Stimulated activated CD8-positive, alpha-beta memory T cell treated with anti-CD3 and anti-CD28 coated beads, Interleukin-15, amount 100 ng/mL, for 48 hours (primary cell): ENCODE results near the gene ZNF831.
A peak's percentile ranks its signal among the peaks of the same experiment; 100 is the strongest.

Source experiments
- DNase-seq, 2 donors: peaks; one replicate each; pipeline ENCODE4 v3.0.0-alpha.2; 2020; ENCODE audit warnings: low read depth in 2 of 2

ZNF831 gene

GRCh38 chr20:59179988-59180387 lies 16.4 kb downstream of the ZNF831 start:
- DNase-seq = no peak

DNA sequence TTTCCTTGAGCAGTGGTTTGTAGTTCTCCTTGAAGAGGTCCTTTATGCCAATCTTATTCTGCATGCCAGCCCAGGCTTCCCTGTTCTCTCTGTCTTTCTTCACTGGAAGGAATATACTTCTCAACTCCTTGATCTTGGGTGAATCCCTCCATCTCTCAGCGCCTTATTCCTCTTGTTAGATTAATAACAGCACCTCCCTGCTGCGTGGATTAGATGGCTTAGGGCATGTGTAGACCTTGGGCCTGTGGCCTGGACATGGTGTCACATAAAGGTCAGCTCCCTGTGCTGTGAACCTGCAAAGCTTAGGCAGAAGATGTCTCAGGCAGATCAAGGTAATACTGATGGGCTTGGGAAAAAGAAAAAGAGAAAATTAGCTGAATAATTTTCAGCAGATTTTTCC lies 18.3 kb downstream of the ZNF831 start:
- no peak for DNase-seq

DNA sequence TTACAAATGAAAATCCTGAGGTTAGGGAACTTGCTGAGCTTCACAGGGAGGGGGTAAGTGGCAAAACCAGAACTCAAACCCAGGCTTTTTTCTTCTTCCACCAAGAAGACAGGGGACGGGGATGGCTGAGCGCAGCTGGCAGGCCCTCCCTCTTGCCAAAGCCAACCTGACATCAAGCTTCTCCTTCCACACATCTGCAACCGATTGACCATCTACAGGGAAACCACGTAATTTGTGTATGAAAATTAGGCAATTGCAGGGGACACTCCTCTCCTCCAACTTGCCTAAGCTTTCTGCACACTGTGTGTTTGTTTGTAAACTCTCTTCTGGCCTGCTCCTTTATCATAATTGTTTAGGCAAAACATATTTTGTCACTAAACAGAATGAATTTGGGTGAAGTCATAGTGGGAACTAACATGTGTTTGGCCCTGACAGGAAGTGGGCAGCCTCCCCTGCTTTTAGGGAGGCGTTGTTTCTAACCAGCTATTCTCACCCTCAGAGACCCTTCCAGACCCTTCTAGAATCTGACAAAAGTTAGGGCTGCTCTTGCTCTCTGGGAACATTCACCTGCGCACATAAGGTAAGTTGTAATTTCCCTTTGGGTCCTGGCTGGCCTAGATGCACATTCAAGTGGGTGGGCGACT lies 18.9 kb downstream of the ZNF831 start:
- no peak for DNase-seq

- DNase-seq = no peak
These were observed 20.1 kb downstream of the ZNF831 start for GRCh38 chr20:59183751-59184150.

- DNase-seq = no peak
These were observed 21.3 kb downstream of the ZNF831 start for GRCh38 chr20:59184880-59185447.

DNA sequence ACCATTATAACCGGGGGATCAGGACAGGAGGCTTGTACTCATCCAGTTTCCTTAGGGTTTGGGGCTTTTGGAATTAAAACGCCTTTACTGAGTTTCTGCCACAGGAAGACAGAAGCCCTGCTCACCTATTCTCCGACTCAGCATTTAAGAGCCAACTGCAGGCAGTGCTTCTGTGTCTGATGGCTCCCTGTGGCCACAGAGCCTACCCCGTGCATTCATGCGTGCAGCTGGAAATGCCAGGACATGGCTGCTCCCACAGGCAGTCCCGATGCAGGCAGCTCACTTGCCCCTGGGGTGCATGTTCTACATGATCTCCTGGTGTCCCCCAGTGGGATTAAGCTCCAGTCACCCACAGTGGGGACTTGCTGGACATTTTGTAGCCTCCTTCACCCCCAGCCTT lies 22.2 kb downstream of the ZNF831 start:
- DNase-seq = no peak

DNA sequence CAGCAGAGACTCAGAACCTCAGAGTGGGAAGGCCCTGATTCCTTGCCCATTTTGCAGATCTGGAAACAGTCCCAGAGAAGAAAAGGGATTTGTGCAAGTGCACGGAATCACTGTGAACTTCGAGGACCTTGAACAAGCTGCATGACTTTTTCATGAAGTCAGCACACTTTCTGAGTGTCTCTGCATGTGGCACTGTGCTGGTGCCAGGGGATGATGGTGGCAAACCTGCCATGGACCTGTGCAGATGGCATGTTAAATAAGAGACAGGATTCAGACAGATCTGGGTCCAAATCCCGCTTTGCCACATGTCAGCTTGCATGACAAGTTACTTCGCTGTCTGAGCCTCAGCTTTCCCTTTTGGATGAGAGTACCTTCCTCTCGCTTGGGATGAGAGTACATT lies 26.8 kb downstream of the ZNF831 start:
- DNase-seq = no peak

DNA sequence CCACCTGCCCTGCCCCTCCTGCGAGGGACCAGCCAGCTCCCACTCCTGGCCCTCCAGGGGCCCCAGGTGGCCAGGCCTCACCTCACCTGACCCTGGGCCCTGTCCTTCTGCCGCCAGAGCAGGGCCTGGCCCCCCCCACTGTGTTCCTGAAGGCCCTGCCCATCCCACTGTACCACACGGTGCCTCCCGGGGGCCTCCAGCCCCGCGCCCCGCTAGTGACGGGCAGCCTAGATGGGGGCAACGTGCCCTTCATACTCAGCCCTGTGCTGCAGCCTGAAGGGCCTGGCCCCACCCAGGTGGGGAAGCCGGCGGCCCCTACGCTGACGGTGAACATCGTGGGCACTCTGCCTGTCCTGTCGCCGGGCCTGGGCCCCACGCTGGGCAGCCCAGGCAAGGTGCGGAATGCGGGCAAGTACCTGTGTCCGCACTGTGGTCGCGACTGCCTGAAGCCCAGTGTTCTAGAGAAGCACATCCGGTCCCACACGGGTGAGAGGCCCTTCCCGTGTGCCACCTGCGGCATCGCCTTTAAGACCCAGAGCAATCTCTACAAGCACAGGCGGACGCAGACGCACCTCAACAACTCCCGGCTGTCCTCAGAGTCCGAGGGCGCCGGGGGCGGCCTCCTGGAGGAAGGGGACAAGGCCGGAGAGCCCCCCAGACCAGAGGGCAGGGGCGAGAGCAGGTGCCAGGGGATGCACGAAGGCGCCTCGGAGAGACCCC lies 27.6 kb downstream of the ZNF831 start:
- no peak for DNase-seq

- DNase-seq = no peak
These were observed 28.3 kb downstream of the ZNF831 start for GRCh38 chr20:59191756-59192532.

- no peak for DNase-seq
These were observed 28.9 kb downstream of the ZNF831 start for GRCh38 chr20:59192533-59192896.

DNA sequence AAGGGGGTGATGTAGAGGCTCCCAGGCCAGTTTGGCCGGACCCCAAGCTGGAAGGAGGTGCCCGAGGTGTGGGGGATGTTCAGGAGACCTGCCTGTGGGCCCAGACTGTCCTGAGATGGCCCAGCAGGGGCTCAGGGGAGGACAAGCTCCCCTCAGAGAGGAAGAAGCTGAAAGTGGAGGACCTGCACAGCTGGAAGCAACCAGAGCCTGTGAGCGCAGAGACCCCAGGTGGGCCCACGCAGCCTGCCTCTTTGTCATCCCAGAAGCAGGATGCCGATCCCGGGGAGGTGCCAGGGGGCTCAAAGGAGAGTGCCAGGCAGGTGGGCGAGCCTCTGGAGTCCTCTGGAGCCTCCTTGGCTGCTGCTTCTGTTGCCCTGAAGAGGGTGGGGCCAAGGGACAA lies 29.7 kb downstream of the ZNF831 start:
- no peak for DNase-seq

GRCh38 chr20:59194023-59194935 lies 30.7 kb downstream of the ZNF831 start:
- DNase-seq = no peak

- no peak for DNase-seq
These were observed 31.8 kb downstream of the ZNF831 start for GRCh38 chr20:59195316-59195993.

- no peak for DNase-seq
These were observed 40.7 kb downstream of the ZNF831 start for GRCh38 chr20:59204165-59204894.

DNA sequence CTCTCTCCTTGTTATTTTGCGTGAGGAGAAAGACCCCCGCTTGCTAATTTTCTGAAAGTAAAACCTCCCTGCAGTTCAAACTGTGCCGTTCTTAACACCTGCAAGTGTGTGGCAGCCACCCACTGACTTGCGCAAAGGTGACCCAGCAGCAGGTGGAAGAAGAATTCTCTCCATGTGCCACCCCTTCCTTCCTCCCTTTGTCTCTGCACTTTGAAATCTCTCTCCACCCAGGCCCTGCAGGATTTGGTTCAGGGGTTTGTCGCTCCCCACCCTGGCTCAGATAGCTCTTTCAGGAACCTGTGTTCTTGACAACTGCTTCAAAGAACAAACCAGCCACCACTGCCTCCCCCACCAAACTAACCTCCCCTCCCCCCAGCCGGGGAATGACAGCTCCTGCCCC lies 41.4 kb downstream of the ZNF831 start:
- no peak for DNase-seq

DNA sequence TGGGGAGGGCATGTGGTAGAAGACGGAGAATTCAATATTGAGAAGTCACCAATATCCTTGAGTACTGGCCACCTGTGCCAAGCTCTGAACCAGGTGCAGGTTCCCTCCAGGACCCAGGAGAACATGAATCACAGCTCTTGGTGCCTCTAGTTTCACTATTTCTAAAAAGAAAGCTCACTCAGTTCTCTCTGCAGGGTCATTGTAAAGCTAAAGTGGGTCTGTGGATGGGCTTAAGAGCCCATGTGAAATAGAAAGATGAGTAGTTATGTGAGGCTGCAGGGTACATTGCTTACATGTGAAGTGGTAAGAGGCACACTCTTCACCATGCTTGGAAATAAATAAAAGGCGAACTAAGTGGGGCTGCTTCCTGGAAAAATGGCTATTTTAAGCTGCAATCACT lies 43.6 kb downstream of the ZNF831 start:
- DNase-seq = no peak

- DNase-seq = peak; percentile 54 to 58
These were observed 44.2 kb downstream of the ZNF831 start for GRCh38 chr20:59207742-59208357.

GRCh38 chr20:59210186-59210585 lies 46.6 kb downstream of the ZNF831 start:
- DNase-seq = no peak

DNA sequence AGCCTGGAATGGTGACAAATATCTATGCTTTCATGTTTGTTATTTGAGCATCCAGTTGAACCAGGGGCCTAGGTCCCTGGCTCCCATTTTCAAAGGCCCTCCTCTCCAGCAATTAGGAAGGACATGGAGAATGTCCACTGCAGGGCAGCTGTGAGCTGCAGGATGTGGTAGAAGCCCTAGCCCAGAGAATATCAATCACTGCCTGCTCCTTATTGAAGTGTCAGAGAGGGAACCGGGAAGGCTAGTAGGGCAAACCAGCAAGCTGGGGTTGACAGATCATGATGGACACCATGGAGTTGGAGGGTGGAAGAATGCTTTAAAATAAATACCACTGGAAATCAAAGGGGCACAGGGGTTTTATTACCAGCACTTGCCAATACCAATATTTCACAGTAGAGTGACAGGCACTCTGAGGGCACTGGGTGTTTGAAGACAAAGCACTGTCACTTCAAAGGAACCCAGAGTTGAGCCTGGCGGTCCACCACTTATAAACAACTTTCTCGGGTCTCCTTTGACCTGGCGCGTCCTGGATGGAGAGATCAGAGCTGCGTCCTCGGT lies 47.7 kb downstream of the ZNF831 start:
- no peak for DNase-seq

GRCh38 chr20:59214073-59214472 lies 50.5 kb downstream of the ZNF831 start:
- DNase-seq = no peak
